ENCODE measurements around the gene STRN. TPM values are rescaled to one million over a fixed set of nuclear protein-coding genes. Genes with fewer than 3 reads are reported as not detected.

The STRN gene
- total RNA-seq, 1 donor from 2014 or later: 13.5 TPM

GRCh38 chr2:36965206-36965605 lies 1.1 kb downstream of the STRN start:
- Histone ChIP-seq H3K4me3 (ENCODE audit: low read depth, low read length) (peak overlapping the region; percentile 70), H3K36me3 (ENCODE audit: control insufficient read depth, insufficient read depth, low read length) (no peaks in the 10 kb centered on the region), H3K27me3 (ENCODE audit: control insufficient read depth, insufficient read depth, low read length) (no peaks in the 10 kb centered on the region)
- no peak for TF ChIP-seq CTCF (IDR thresholded peaks at IDR 0.05; ENCODE audit: insufficient read depth, low read length, poor library complexity, severe bottlenecking)
- DNase-seq (ENCODE audit: low read depth): no peak

GRCh38 chr2:36964496-36965058 lies 1.8 kb downstream of the STRN start:
- Histone ChIP-seq H3K4me3 (ENCODE audit: low read depth, low read length) (no peak overlapping the region), H3K36me3 (ENCODE audit: control insufficient read depth, insufficient read depth, low read length) (no peaks in the 10 kb centered on the region), H3K27me3 (ENCODE audit: control insufficient read depth, insufficient read depth, low read length) (no peaks in the 10 kb centered on the region)
- no peak for TF ChIP-seq CTCF (IDR thresholded peaks at IDR 0.05; ENCODE audit: insufficient read depth, low read length, poor library complexity, severe bottlenecking)
- DNase-seq (ENCODE audit: low read depth): no peak

- TF ChIP-seq CTCF (IDR thresholded peaks at IDR 0.05; ENCODE audit: insufficient read depth, low read length, poor library complexity, severe bottlenecking): no peak
- Histone ChIP-seq H3K36me3 (ENCODE audit: control insufficient read depth, insufficient read depth, low read length) (no peaks in the 10 kb centered on the region), H3K4me3 (ENCODE audit: low read depth, low read length) (no peak overlapping the region), H3K27me3 (ENCODE audit: control insufficient read depth, insufficient read depth, low read length) (no peaks in the 10 kb centered on the region)
- DNase-seq (ENCODE audit: low read depth): no peak
Observed at GRCh38 chr2:36963734-36964133, 2.6 kb downstream of the STRN start.

GRCh38 chr2:36963106-36963505 lies 3.2 kb downstream of the STRN start:
- Histone ChIP-seq H3K36me3 (ENCODE audit: control insufficient read depth, insufficient read depth, low read length) (no peaks in the 10 kb centered on the region), H3K4me3 (ENCODE audit: low read depth, low read length) (no peak overlapping the region), H3K27me3 (ENCODE audit: control insufficient read depth, insufficient read depth, low read length) (no peaks in the 10 kb centered on the region)
- TF ChIP-seq CTCF (IDR thresholded peaks at IDR 0.05; ENCODE audit: insufficient read depth, low read length, poor library complexity, severe bottlenecking): no peak
- DNase-seq (ENCODE audit: low read depth): no peak

GRCh38 chr2:36960773-36961172 lies 5.6 kb downstream of the STRN start:
- no peak overlapping the region for H3K4me3 ChIP-seq (ENCODE audit: low read depth, low read length)
- no peak for DNase-seq (ENCODE audit: low read depth)
- H3K36me3 ChIP-seq (ENCODE audit: control insufficient read depth, insufficient read depth, low read length): no peaks in the 10 kb centered on the region
- TF ChIP-seq CTCF (IDR thresholded peaks at IDR 0.05; ENCODE audit: insufficient read depth, low read length, poor library complexity, severe bottlenecking): no peak
- H3K27me3 ChIP-seq (ENCODE audit: control insufficient read depth, insufficient read depth, low read length): no peaks in the 10 kb centered on the region

GRCh38 chr2:36960005-36960675 lies 6.2 kb downstream of the STRN start:
- DNase-seq (ENCODE audit: low read depth): no peak
- Histone ChIP-seq H3K4me3 (ENCODE audit: low read depth, low read length) (no peak overlapping the region), H3K27me3 (ENCODE audit: control insufficient read depth, insufficient read depth, low read length) (no peaks in the 10 kb centered on the region), H3K36me3 (ENCODE audit: control insufficient read depth, insufficient read depth, low read length) (no peaks in the 10 kb centered on the region)
- TF ChIP-seq CTCF (IDR thresholded peaks at IDR 0.05; ENCODE audit: insufficient read depth, low read length, poor library complexity, severe bottlenecking): no peak

Measured in kidney epithelial cell (primary cell).